CD4-positive, alpha-beta T cell treated with Interleukin-4 for 1 hour (primary cell): ENCODE measurements around the gene RPH3AL.
"Not testable (repeated sequence)": the region's sequence is repeated elsewhere in the genome, so short reads cannot be mapped to it uniquely, and the experiment has no call there.

Experiments used
- DNase-seq, 2 donors: peaks; one replicate each; pipeline ENCODE4 v3.0.0-alpha.2; 2020 to 2022

Gene RPH3AL

GRCh38 chr17:258045-258734 is 94.4 kb downstream of the RPH3AL start:
- DNase-seq, result no peak

DNA sequence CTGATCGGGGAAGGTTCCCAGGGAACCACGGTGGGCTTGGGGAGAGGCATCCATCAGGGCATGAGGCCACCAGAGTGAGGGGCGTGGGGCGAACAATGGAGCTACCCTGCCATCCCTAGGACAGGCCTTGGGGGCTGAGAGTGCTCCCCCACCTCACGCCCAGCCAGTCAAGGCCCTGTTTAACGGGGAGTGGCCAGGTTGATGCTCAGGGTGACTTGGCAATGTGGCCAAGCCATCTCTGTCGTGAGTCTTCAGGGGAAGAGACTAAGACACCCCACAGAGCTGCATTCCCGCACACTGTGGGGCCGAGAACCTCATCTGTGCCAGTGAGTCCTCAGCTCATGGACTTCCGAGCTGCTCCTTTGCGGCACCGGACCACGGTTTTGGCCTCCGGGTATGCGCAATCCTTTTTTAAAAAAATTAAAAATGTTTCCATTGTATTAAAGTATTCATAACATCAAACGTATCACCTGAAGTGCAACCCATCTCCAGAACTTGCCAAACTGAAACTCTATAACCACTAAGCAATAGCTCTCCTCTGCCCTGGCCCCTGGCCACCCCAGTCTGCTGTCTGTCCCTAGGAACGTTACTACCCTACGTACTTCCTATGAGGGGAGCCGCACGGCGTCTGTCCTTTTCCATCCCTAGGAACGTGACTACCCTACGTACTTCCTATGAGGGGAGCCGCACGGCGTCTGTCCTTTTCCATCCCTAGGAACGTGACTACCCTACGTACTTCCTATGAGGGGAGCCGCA is 99.3 kb downstream of the RPH3AL start:
- no peak for DNase-seq

GRCh38 chr17:252456-252855 is 100.2 kb downstream of the RPH3AL start:
- no peak for DNase-seq

- no peak for DNase-seq
Measured at GRCh38 chr17:251531-251930, 101.1 kb downstream of the RPH3AL start.

- peak in 1 of 2 donors; percentile 9 for DNase-seq
Measured at GRCh38 chr17:250487-251300, 101.9 kb downstream of the RPH3AL start.

GRCh38 chr17:249236-249993 is 103.2 kb downstream of the RPH3AL start:
- peak in 1 of 2 donors; percentile 3 for DNase-seq

DNA sequence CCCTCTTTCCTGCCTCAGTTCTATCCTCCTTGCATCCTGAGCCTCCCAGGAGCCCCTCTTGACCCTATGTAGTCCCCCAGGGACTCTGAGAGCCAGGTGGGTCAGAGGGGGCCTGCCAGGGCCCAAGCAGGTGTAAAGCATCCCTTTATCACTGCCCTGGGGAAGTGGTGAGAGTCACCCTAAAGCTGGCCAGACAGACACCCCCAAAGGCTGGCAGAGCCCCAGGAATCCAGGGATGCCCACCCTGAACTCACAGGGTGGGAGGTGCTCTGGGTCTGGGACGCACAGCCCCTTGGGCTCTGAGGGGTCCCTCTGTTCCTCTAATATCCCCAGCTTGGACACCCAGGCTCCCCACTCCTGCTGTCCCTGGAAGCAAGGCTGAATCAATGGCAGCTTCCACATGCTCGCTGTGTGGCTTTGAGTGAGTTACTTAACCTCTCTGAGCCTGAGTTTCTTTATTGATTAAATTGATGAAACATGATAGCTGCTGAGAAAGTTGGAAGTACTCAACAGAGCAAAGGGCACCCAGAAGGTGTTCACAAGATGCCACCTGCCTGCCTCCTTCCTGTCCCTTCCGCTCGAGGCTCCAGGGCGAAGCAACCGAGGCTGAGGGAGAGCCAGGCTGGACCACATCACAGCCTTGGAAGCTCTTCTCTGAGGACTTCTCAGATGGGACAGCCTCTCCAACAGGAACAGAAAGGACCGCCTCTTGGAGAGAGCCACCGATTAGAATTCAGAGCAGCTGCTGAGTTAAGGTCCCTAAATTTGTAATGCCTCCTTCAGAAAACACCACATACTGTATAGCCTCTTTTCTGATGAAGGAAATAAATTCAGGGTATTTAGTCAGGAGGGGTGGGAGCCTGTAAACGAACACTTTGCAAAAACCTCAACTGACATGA is 104.0 kb downstream of the RPH3AL start:
- peak in 1 of 2 donors; percentile 9 for DNase-seq

- DNase-seq, result no peak
Measured at GRCh38 chr17:247767-248166, 104.8 kb downstream of the RPH3AL start.

DNA sequence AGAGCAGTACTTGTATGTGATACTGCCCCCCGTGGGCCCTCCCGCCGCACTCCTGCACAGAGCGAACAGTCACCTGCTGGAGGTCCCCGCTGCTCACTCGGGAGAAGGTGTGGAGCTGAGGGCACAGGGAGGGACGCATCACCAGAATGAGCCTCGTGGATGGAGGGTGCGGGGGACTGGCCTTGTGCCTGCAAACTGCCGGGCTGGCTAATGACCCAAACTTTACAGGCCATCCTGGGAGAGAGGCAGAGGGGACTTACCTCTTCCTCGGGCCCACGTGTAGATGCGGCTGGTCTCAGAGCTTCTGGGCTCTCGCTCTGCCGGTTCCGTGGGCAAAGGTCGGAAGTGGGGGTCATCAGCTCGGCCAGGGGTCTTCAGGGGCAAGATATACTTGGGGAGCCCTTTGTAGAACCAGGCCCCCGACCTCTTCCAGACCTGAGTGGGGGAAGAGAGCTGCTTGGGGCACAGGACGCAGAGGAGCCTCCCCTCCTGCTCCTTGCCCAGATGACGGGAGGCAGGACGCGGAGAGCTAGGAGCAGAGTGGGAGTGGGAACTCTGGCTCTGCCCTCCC is 105.7 kb downstream of the RPH3AL start:
- DNase-seq, result peak in 1 of 2 donors; percentile 7

- DNase-seq, result no peak
Measured at GRCh38 chr17:246226-246625, 106.4 kb downstream of the RPH3AL start.

GRCh38 chr17:245611-246010 is 107.0 kb downstream of the RPH3AL start:
- no peak for DNase-seq

DNA sequence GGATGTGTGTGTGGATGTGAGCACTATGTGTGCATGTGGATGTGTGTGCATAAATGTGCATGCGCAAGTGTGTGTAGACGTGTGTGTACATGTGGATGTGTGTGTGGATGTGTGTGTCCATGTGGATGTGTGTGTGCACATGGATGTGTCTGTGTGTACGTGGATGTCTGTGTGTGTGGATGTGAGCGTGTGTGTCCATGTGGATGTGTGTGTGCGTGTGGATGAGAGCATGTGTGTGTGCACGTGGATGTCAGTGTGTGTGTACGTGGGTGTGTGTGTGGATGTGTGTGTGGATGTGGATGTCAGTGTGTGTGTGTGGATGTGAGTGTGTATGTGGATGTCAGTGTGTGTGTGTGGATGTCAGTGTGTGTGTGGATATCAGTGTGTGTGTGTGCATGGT is 107.6 kb downstream of the RPH3AL start:
- no peak for DNase-seq

DNA sequence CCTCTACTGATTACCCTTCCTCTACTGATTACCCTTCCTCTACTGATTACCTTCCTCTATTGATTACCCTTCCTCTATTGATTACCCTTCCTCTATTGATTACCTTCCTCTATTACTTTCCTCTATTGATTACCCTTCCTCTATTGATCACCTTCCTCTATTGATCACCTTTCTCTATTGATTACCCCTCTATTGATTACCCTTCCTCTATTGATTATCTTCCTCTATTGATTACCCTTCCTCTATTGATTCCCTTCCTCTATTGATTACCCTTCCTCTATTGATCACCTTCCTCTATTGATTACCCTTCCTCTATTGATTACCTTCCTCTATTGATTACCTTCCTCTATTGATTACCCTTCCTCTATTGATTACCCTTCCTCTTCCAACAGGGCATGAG is 108.7 kb downstream of the RPH3AL start:
- DNase-seq, result not testable (repeated sequence)

- no peak for DNase-seq
Measured at GRCh38 chr17:238964-239259, 113.7 kb downstream of the RPH3AL start.

GRCh38 chr17:238071-238963 is 114.3 kb downstream of the RPH3AL start:
- DNase-seq, result no peak

DNA sequence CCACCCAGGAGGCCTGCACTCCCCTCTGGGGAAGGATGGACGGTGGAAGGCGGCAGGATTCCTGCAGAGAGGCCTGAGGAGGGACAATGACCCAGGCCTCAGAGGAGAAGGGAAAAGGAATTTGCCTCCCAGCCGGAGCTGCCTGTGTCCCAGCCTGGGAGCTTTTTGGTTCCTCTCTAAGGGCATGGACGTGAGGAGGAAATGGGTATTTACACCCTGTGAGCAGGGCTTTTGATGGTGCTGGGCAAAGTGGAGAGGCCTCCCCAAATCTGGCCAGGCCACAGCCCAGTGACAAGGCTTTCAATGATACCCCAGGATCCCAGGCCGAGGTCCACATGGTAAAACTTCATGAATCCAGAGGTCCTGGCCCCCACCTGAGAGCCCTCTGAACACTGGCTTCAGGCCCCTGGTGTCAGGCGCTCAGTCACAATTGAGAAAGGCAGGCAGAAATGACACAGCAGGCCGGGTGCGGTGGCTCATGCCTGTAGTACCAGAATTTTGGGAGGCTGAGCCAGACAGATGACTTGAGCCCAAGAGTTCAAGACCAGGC is 115.1 kb downstream of the RPH3AL start:
- no peak for DNase-seq

- DNase-seq, result no peak
Measured at GRCh38 chr17:236641-237405, 115.8 kb downstream of the RPH3AL start.

- DNase-seq, result no peak
Measured at GRCh38 chr17:235831-236640, 116.6 kb downstream of the RPH3AL start.
